B cell (primary cell): Measurements from ENCODE around the gene CALD1. TPM values are rescaled to one million over a fixed set of nuclear protein-coding genes. Genes with fewer than 3 reads are reported as not detected.
A peak's percentile ranks its signal among the peaks of the same experiment; 100 is the strongest.

Experiments used
- ATAC-seq: fragments of 200-7000 bp; cut with Tn5 transposase; one replicate; pipeline ENCODE4 v1.10.0; 2021; ENCODE audit warnings: low read depth, mild to moderate bottlenecking, moderate number of reproducible peaks, moderate library complexity
- CTCF ChIA-PET: fragments of 350-600 bp; sonication (Branson Sonifier 250); formaldehyde crosslinking; loops from one replicate; lab custom pipeline; 2021; ENCODE audit warnings: antibody characterized with exemption, inconsistent platforms; lab: Charles Lee
- POLR2A ChIA-PET: fragments of 350-600 bp; sonication (Branson Sonifier 250); formaldehyde crosslinking; loops from one replicate; lab custom pipeline; 2021; ENCODE audit warnings: antibody characterized with exemption; lab: Charles Lee
- DNase-seq: peaks from one replicate; pipeline ENCODE4 v3.0.0; 2013
- H2AFZ ChIP-seq: 2 replicates; pipeline ENCODE4 v1.6.1; 2012; ENCODE audit warnings: mild to moderate bottlenecking, low read depth, low read length; ENCODE audit not compliant: insufficient read depth, poor library complexity, severe bottlenecking
- H3K27ac ChIP-seq, 2 donors: 1 replicate in 1 of 2; 2 replicates in 1 of 2; pipeline ENCODE4 v1.5.1; 2012 to 2013; ENCODE audit warnings: low read length in 2 of 2, mild to moderate bottlenecking in 2 of 2, moderate library complexity in 1 of 2
- H3K27me3 ChIP-seq, 4 experiments: fragments of 200-600 bp in 1 of 4; sonication (generic) in 1 of 4; replicated peaks in 1 of 4; 1 replicate in 2 of 4; 2 replicates in 2 of 4; pipeline versions ENCODE4 v1.6.1 to v1.7.0; 2013 to 2016; ENCODE audit warnings: low read length in 3 of 4, mild to moderate bottlenecking in 2 of 4, mixed read lengths in 1 of 4, moderate library complexity in 1 of 4; ENCODE audit not compliant: insufficient read depth in 4 of 4, control insufficient read depth in 3 of 4; ENCODE audit errors: control extremely low read depth in 1 of 4
- H3K36me3 ChIP-seq, 2 experiments: replicated peaks in 1 of 2; 1 replicate in 1 of 2; 2 replicates in 1 of 2; pipeline versions ENCODE4 v1.6.1 to v1.7.1; 2013; ENCODE audit warnings: low read length in 1 of 2; ENCODE audit not compliant: insufficient read depth in 2 of 2, control insufficient read depth in 1 of 2; ENCODE audit errors: control extremely low read depth in 1 of 2, extremely low read depth in 1 of 2
- H3K4me1 ChIP-seq, 2 donors: fragments of 200-600 bp in 1 of 2; sonication (generic) in 1 of 2; 1 replicate in 1 of 2; 2 replicates in 1 of 2; pipeline versions ENCODE4 v1.5.1 to v1.6.1; 2013 to 2017; ENCODE audit warnings: low read length in 2 of 2; ENCODE audit not compliant: control insufficient read depth in 2 of 2, insufficient read depth in 2 of 2
- H3K4me2 ChIP-seq: replicated peaks from 2 replicates; pipeline ENCODE3; 2012; ENCODE audit warnings: mild to moderate bottlenecking, low read depth, low read length; ENCODE audit not compliant: poor library complexity, severe bottlenecking
- H3K4me3 ChIP-seq, 5 experiments: fragments of 200-600 bp in 1 of 5; sonication (generic) in 1 of 5; 1 replicate in 3 of 5; 2 replicates in 2 of 5; pipeline versions ENCODE4 v1.5.1 to v1.7.0; 2011 to 2016; ENCODE audit warnings: low read length in 4 of 5, mild to moderate bottlenecking in 4 of 5, low read depth in 2 of 5, control low read depth in 1 of 5, moderate library complexity in 1 of 5; ENCODE audit not compliant: insufficient read depth in 1 of 5; ENCODE audit errors: control extremely low read depth in 1 of 5, extremely low read depth in 1 of 5
- H3K79me2 ChIP-seq: fragments of 200-600 bp; sonication (generic); one replicate; pipeline ENCODE4 v1.6.0; 2016; ENCODE audit warnings: low read length; ENCODE audit not compliant: control insufficient read depth, insufficient read depth
- H3K9ac ChIP-seq: fragments of 200-600 bp; sonication (generic); 2 replicates; pipeline ENCODE4 v1.6.1; 2017; ENCODE audit warnings: mild to moderate bottlenecking, low read length, moderate library complexity
- H3K9me3 ChIP-seq, 3 donors: one replicate each; pipeline versions ENCODE4 v1.6.1 to v1.7.1; 2013; ENCODE audit warnings: low read length in 2 of 3; ENCODE audit not compliant: control insufficient read depth in 2 of 3, insufficient read depth in 1 of 3; ENCODE audit errors: control extremely low read depth in 1 of 3
- H4K20me1 ChIP-seq: 2 replicates; pipeline ENCODE4 v1.6.0; 2012; ENCODE audit warnings: mild to moderate bottlenecking, low read length; ENCODE audit not compliant: insufficient read depth, control insufficient read depth, poor library complexity, severe bottlenecking
- H3K27ac Mint-ChIP-seq: one replicate; pipeline ENCODE4 v1.8.0; 2021; ENCODE audit warnings: mixed read lengths
- H3K27me3 Mint-ChIP-seq: one replicate; pipeline ENCODE4 v1.8.0; 2021; ENCODE audit warnings: mixed read lengths
- H3K4me1 Mint-ChIP-seq: one replicate; pipeline ENCODE4 v1.8.0; 2021; ENCODE audit warnings: mixed read lengths
- H3K4me3 Mint-ChIP-seq: one replicate; pipeline ENCODE4 v1.8.0; 2021; ENCODE audit warnings: mixed read lengths
- H3K9me3 Mint-ChIP-seq: one replicate; pipeline ENCODE4 v1.8.0; 2022; ENCODE audit warnings: mixed read lengths; ENCODE audit not compliant: insufficient read depth
- EZH2 ChIP-seq: IDR thresholded peaks from 2 replicates; pipeline ENCODE4 v1.6.1; 2012; ENCODE audit warnings: borderline replicate concordance, low read depth, mild to moderate bottlenecking, moderate library complexity, low read length; ENCODE audit not compliant: insufficient read depth, poor library complexity, severe bottlenecking
- WGBS: methylation state at CpG from one replicate; pipeline ENCODE4 v1.1.5; 2013; ENCODE audit warnings: missing lambda C conversion rate; ENCODE audit not compliant: insufficient coverage; 5-methylcytosine and 5-hydroxymethylcytosine counted together
- intact Hi-C: fragments of 100-400 bp; cut with micrococcal nuclease; formaldehyde crosslinking; loops from one replicate; pipeline ENCODE4 v1.10.0; 2022
- polyA plus RNA-seq: library from polyadenylated mRNA; depleted of rRNA; stranded (reverse); fragments of >200 nt; gene quantifications from 2 replicates; pipeline ENCODE4 v1.2.3, GENCODE V29; 2012
- total RNA-seq, 2 donors: library from RNA; stranded (reverse); fragments of 120-200 nt in 1 of 2; gene quantifications; 1 replicate in 1 of 2; 2 replicates in 1 of 2; pipeline versions ENCODE4 v1.2.3 to v1.2.4, GENCODE V29; 2013 to 2022
- TF ChIP-seq, protein P1 (sequence below): fragments of 200-600 bp; IDR thresholded peaks from one replicate; pipeline ENCODE4 v1.8.0; 2022; ENCODE audit warnings: antibody characterized with exemption, mild to moderate bottlenecking

The CALD1 gene
- total and polyA plus RNA-seq, 2 donors (not counting 1 experiment from before 2014, with no cell fraction given), result 0.18 to 0.69 TPM

DNA sequence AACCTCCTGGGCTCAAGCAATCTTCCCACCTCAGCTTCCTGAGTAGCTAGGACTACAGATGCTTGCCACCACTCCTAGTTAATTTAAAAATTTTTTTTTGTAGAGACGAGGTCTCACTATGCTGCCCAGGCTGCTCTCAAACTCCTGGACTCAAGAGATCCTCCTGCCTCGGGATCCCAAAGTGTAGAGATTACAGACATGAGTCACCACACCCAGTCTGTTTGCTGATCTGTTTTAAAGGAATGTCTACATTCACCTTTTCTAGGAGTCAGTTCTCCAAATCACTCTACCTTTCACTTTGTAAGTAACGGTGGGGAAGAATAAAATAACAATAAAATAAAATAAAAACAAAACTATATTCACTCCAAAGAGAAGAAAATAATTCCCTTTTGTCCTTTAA, 120.3 kb downstream of the CALD1 start:
- intact Hi-C loops, result no loop called here
- Histone ChIP-seq H3K79me2 (no peaks in the 10 kb centered on the region), H3K9ac (no peak overlapping the region), H4K20me1 (no peaks in the 10 kb centered on the region), H3K4me3 (no peak overlapping the region), H3K4me1 (peaks cover 3% of the 10 kb centered on the region in 2 donors), H3K4me2 (no peak overlapping the region), H2AFZ (no peak overlapping the region), H3K36me3 (no peaks in the 10 kb centered on the region), H3K9me3 (peaks cover 3 to 12% (median 10%) of the 10 kb centered on the region in 3 donors), H3K27me3 (no peaks in the 10 kb centered on the region), H3K27ac (no peak overlapping the region)
- ChIA-PET CTCF (no interaction called here), POLR2A (no interaction called here)
- Mint-ChIP-seq H3K9me3 (peaks cover 5% of the 10 kb centered on the region), H3K27ac (no peak overlapping the region), H3K27me3 (peaks cover 2% of the 10 kb centered on the region), H3K4me3 (no peak overlapping the region), H3K4me1 (peaks cover 7% of the 10 kb centered on the region)
- ATAC-seq (no peak), DNase-seq (no peak)
- 80% methylated on average over 1 of the region's 3 CpGs for WGBS
- TF ChIP-seq, protein P1, sequence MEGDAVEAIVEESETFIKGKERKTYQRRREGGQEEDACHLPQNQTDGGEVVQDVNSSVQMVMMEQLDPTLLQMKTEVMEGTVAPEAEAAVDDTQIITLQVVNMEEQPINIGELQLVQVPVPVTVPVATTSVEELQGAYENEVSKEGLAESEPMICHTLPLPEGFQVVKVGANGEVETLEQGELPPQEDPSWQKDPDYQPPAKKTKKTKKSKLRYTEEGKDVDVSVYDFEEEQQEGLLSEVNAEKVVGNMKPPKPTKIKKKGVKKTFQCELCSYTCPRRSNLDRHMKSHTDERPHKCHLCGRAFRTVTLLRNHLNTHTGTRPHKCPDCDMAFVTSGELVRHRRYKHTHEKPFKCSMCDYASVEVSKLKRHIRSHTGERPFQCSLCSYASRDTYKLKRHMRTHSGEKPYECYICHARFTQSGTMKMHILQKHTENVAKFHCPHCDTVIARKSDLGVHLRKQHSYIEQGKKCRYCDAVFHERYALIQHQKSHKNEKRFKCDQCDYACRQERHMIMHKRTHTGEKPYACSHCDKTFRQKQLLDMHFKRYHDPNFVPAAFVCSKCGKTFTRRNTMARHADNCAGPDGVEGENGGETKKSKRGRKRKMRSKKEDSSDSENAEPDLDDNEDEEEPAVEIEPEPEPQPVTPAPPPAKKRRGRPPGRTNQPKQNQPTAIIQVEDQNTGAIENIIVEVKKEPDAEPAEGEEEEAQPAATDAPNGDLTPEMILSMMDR, result no peak
- TF ChIP-seq EZH2, result no peak

DNA sequence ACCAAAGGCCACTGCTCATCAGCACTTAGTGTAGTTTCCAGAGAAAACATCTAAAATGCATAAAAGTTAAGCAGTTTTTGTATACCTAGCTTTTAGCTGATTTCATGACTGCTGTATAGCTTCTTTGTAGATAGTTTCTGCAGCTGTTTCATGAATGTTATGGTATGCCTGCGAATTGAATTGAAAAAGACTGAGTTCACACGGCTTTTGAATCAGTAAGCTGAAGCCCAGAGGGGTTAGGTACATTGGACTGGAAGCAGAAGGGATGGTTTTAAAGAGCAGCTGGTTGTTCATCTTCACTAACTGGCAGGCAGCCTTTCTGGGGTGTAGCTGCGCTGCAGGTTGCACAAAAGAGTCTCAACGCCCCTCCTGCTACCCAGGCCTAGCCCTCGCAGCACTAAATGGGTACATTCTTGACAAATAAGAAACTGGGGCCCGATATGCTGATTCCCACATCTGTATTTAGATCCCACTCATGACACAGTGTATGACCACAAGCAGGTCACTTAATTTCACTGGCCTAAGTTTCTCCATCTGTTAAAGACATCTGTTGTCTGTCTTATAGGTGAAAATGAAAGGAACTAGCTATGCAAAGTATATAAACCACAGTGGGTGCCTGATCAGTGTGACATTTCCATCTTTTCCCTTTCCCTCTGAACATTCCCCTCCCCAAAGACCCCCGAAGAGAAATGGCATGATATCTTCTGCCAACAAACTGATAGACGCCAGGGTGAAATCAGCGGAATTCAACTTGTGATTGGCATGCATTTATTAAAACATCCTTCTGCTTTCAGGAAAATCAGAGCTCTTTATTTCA, 120.9 kb downstream of the CALD1 start:
- 83% methylated on average over 8 of the region's 9 CpGs for WGBS
- ChIA-PET POLR2A (no interaction called here), CTCF (interaction anchor here (0.7 kb wide), 1 partner anchor 11 kb away, joined by 3 read pairs; no protein-coding TSS in a partner anchor)
- Histone ChIP-seq H3K9me3 (peaks cover 3 to 12% (median 10%) of the 10 kb centered on the region in 3 donors), H2AFZ (peak overlapping the region; percentile 9), H3K9ac (no peak overlapping the region), H4K20me1 (no peaks in the 10 kb centered on the region), H3K36me3 (no peaks in the 10 kb centered on the region), H3K4me1 (peaks cover 3% of the 10 kb centered on the region in 2 donors), H3K79me2 (no peaks in the 10 kb centered on the region), H3K4me2 (peak overlapping the region; percentile 19), H3K27me3 (no peaks in the 10 kb centered on the region), H3K4me3 (no peak overlapping the region), H3K27ac (no peak overlapping the region)
- intact Hi-C loops, result no loop called here
- DNase-seq (peak; percentile 5), ATAC-seq (no peak)
- Mint-ChIP-seq H3K4me1 (peaks cover 7% of the 10 kb centered on the region), H3K27ac (no peak overlapping the region), H3K9me3 (peaks cover 5% of the 10 kb centered on the region), H3K4me3 (no peak overlapping the region), H3K27me3 (peaks cover 3% of the 10 kb centered on the region)
- no peak for TF ChIP-seq EZH2
- TF ChIP-seq, protein P1, result no peak
